Activated B cell treated with CpG ODN at 0.5 μM for 24 hours (primary cell): ENCODE data around the gene SIRPA. TPM values are rescaled to one million over a fixed set of nuclear protein-coding genes. Genes with fewer than 3 reads are reported as not detected.

Experiments
- ATAC-seq: fragments of 200-7000 bp; cut with Tn5 transposase; one replicate; pipeline ENCODE4 v1.10.0; 2021; ENCODE audit warnings: low read depth, mild to moderate bottlenecking, moderate library complexity
- CTCF ChIA-PET: fragments of 350-600 bp; sonication (Branson Sonifier 250); formaldehyde crosslinking; loops from one replicate; lab custom pipeline; 2021; ENCODE audit warnings: antibody characterized with exemption; lab: Charles Lee
- POLR2A ChIA-PET: fragments of 350-600 bp; sonication (Branson Sonifier 250); formaldehyde crosslinking; loops from one replicate; lab custom pipeline; 2021; ENCODE audit warnings: antibody characterized with exemption; lab: Charles Lee
- DNase-seq: peaks from one replicate; pipeline ENCODE4 v3.0.0; 2022
- H3K27ac Mint-ChIP-seq: one replicate; pipeline ENCODE4 v1.8.0; 2020; ENCODE audit warnings: mixed read lengths
- H3K27me3 Mint-ChIP-seq: one replicate; pipeline ENCODE4 v1.8.0; 2021; ENCODE audit warnings: mixed read lengths
- H3K36me3 Mint-ChIP-seq: one replicate; pipeline ENCODE4 v1.8.0; 2021; ENCODE audit warnings: low read depth, mixed read lengths
- H3K4me1 Mint-ChIP-seq: one replicate; pipeline ENCODE4 v1.8.0; 2021; ENCODE audit warnings: mixed read lengths
- H3K4me3 Mint-ChIP-seq: one replicate; pipeline ENCODE4 v1.8.0; 2020; ENCODE audit warnings: mild to moderate bottlenecking, mixed read lengths
- H3K9me3 Mint-ChIP-seq: one replicate; pipeline ENCODE4 v1.8.0; 2020; ENCODE audit warnings: mixed read lengths
- intact Hi-C: fragments of 100-400 bp; cut with micrococcal nuclease; formaldehyde crosslinking; loops from one replicate; pipeline ENCODE4 v1.15.1; 2024
- total RNA-seq: library from RNA; stranded (reverse); gene quantifications from 2 replicates; pipeline ENCODE4 v1.2.3, GENCODE V29; 2022
- TF ChIP-seq, protein P1 (sequence below): fragments of 200-600 bp; IDR thresholded peaks from one replicate; pipeline ENCODE4 v1.8.0; 2022; ENCODE audit warnings: antibody characterized with exemption, mild to moderate bottlenecking

Gene SIRPA
- total RNA-seq, 1 donor from 2014 or later = 10.1 TPM

DNA sequence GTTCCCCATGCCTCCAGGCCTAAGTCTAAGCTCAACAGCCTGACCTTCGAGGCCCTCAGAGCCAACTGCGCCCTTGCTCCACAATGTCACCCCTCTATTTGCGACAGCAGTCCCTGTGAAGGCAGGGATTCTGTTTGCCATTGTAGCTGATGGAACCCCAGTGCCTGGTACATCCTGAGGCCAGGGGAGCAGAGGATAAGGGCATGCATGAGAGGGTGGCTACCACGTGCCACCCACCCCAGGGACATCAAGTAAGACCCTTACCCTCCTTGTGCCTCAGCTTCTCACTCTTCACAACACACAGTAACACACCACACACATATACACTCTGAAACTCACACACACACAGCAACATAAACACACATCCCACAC is 20.0 kb upstream of the SIRPA start:
- DNase-seq = no peak
- POLR2A ChIA-PET = interaction anchor here (0.7 kb wide), 1 partner anchor 12 kb away, joined by 3 read pairs; no protein-coding TSS in a partner anchor
- H3K4me3 Mint-ChIP-seq = no peak overlapping the region
- CTCF ChIA-PET = interaction anchor here (1.3 kb wide), 1 partner anchor 25 kb away, joined by 3 read pairs; no protein-coding TSS in a partner anchor
- ATAC-seq = no peak
- peaks cover 36% of the 10 kb centered on the region for H3K4me1 Mint-ChIP-seq
- H3K9me3 Mint-ChIP-seq = no peaks in the 10 kb centered on the region
- intact Hi-C loops = loop anchor here (10.0 kb wide), 1 partner anchor 430 kb away; no protein-coding TSS in a partner anchor
- H3K27me3 Mint-ChIP-seq = no peaks in the 10 kb centered on the region
- H3K36me3 Mint-ChIP-seq = no peaks in the 10 kb centered on the region
- no peak overlapping the region for H3K27ac Mint-ChIP-seq
- TF ChIP-seq, protein P1, sequence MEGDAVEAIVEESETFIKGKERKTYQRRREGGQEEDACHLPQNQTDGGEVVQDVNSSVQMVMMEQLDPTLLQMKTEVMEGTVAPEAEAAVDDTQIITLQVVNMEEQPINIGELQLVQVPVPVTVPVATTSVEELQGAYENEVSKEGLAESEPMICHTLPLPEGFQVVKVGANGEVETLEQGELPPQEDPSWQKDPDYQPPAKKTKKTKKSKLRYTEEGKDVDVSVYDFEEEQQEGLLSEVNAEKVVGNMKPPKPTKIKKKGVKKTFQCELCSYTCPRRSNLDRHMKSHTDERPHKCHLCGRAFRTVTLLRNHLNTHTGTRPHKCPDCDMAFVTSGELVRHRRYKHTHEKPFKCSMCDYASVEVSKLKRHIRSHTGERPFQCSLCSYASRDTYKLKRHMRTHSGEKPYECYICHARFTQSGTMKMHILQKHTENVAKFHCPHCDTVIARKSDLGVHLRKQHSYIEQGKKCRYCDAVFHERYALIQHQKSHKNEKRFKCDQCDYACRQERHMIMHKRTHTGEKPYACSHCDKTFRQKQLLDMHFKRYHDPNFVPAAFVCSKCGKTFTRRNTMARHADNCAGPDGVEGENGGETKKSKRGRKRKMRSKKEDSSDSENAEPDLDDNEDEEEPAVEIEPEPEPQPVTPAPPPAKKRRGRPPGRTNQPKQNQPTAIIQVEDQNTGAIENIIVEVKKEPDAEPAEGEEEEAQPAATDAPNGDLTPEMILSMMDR = no peak

DNA sequence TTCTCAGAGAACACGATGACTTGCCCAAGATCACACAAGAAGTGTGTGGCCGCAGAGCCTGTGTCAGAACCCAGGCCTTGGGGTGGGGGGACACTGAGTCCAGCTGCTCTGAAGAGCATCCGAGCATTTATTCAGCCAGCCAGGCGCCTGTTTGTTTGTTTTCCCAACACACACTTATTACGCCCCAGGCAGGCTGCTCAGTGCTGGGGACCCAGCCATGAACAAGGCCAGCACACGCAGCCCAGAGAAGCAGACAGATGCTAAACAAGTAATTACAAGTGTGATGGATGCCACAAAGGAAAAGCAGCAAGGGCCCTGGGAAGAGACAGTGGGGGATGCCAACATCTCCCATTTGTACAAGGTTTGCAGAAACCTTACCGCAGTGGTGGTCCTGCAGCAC is 19.4 kb upstream of the SIRPA start:
- ChIA-PET CTCF (no interaction called here), POLR2A (no interaction called here)
- no peak overlapping the region for H3K27ac Mint-ChIP-seq
- H3K27me3 Mint-ChIP-seq = no peaks in the 10 kb centered on the region
- intact Hi-C loops = loop anchor here (10.0 kb wide), 1 partner anchor 429 kb away; no protein-coding TSS in a partner anchor
- H3K4me3 Mint-ChIP-seq = no peak overlapping the region
- DNase-seq (no peak), ATAC-seq (no peak)
- TF ChIP-seq, protein P1 = no peak
- H3K9me3 Mint-ChIP-seq = no peaks in the 10 kb centered on the region
- H3K36me3 Mint-ChIP-seq = no peaks in the 10 kb centered on the region
- peaks cover 36% of the 10 kb centered on the region for H3K4me1 Mint-ChIP-seq

DNA sequence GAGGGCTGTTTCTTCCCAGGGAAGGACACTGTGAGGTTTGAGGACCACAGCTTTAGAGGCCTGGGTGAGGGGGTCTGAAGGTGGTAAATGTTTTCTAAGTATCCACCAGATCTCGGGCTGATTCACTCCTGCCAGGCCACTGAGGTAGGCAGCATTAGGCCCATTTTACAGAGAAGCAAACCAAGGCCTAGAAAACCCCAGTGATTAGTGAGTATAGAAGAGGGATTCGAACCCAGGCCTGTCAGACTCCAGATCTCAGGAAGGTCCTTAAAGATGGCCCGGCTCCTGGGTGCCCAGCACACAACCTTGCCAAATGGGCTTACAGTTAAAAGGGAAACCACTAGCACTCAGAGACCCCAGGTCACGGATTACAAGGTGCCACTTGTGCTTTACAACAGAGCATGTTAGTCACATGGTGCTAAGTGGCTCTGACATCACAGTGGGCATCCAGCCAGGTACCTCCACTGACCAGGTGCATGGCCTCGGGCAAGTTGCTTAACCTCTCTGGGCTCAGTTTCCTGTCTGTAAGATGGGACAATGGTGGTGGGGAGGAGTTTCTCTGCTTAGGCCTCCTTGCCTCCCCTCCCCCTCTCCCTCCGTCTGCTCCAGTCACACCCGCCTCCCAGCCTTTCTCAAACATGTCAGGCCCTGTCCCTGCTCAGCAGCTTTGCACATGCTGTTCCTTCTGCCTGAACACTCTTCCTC is 18.8 kb upstream of the SIRPA start:
- intact Hi-C loops = loop anchor here (10.0 kb wide), 1 partner anchor 428 kb away; no protein-coding TSS in a partner anchor
- DNase-seq (no peak), ATAC-seq (no peak)
- peak overlapping the region; percentile 5 for H3K27ac Mint-ChIP-seq
- CTCF ChIA-PET = no interaction called here
- no peaks in the 10 kb centered on the region for H3K27me3 Mint-ChIP-seq
- H3K4me1 Mint-ChIP-seq = peaks cover 30% of the 10 kb centered on the region
- H3K36me3 Mint-ChIP-seq = no peaks in the 10 kb centered on the region
- H3K9me3 Mint-ChIP-seq = no peaks in the 10 kb centered on the region
- POLR2A ChIA-PET = no interaction called here
- no peak overlapping the region for H3K4me3 Mint-ChIP-seq
- TF ChIP-seq, protein P1 = no peak

DNA sequence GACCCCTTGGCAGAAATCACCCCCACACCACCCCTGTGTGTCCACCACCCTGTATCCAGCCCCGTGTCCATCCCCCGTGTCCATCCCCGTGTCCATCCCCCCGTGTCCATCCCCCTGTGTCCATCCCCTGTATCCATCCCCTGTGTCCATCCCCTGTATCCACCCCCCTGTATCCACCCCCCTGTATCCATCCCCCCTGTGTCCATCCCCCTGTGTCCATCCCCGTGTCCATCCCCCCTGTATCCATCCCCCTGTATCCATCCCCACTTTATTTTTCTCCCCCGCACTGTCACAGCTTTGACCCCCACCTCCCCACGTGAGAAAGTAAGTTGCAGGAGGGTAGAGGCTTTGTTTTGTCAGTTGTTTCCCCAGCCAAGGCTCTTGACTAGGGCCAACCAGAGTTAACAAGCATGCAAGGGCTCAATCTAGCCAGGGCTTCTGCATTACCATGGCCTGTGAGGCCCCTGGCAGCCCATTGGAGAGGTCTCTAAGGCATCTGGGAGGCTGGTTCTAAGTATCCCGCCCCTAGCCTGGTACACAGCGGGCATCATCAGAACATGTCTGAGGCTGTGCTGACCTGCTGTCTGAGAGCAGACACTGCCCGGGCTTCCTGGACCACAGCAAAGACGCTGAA is 18.1 kb upstream of the SIRPA start:
- Mint-ChIP-seq H3K27ac (peak overlapping the region; percentile 5), H3K9me3 (no peaks in the 10 kb centered on the region), H3K27me3 (no peaks in the 10 kb centered on the region), H3K4me3 (no peak overlapping the region), H3K4me1 (peaks cover 28% of the 10 kb centered on the region), H3K36me3 (no peaks in the 10 kb centered on the region)
- no peak for ATAC-seq
- POLR2A ChIA-PET = no interaction called here
- CTCF ChIA-PET = no interaction called here
- no peak for DNase-seq
- TF ChIP-seq, protein P1 = no peak
- intact Hi-C loops = loop anchor here (10.0 kb wide), 1 partner anchor 428 kb away; no protein-coding TSS in a partner anchor

DNA sequence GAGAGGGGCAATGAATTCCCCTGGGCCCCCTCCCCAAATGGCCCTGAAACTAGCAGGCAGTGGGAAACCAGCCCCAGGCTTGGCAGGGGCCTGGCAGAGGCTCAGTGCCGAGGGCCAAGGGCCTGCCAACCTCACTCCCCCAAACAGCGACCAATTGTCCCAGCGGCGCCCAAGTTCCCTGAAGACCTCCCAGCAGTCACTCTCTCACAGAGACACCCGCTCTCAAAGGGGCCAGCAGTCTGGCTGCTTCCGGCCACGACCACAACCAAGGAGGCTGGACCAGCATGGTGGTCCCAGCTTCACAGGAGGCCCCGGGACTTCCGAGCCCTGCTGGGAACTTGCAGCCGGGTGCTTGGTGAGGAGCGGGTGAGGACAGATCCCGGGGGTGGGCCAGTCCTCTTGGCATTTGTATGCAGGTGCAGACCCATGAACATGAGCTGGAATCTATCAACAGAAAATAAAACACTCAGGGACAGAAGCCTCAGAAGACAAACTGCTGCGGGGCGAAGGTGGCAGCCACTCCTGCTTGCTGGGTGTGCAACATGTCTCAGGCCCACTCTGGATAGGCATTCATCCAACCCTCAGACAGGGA is 17.5 kb upstream of the SIRPA start:
- Mint-ChIP-seq H3K27me3 (no peaks in the 10 kb centered on the region), H3K27ac (peak overlapping the region; percentile 46), H3K36me3 (no peaks in the 10 kb centered on the region), H3K4me3 (no peak overlapping the region), H3K9me3 (no peaks in the 10 kb centered on the region), H3K4me1 (peaks cover 26% of the 10 kb centered on the region)
- intact Hi-C loops = loop anchor here (10.0 kb wide), 1 partner anchor 427 kb away; no protein-coding TSS in a partner anchor
- ChIA-PET CTCF (no interaction called here), POLR2A (no interaction called here)
- TF ChIP-seq, protein P1 = no peak
- ATAC-seq = no peak
- no peak for DNase-seq
